A549 (cell line): ENCODE measurements around the gene FRY. TPM values are rescaled to one million over a fixed set of nuclear protein-coding genes. Genes with fewer than 3 reads are reported as not detected.

ENCODE experiments used
- ATAC-seq, 2 experiments: fragments of 200-7000 bp in 1 of 2; fragments of >200 bp in 1 of 2; cut with Nextera tagmentation in 1 of 2; cut with Tn5 transposase in 1 of 2; 3 replicates each; pipeline versions ENCODE4 v1.8.0 to v1.9.1; 2018 to 2020; ENCODE audit warnings: mild to moderate bottlenecking in 1 of 2, moderate library complexity in 1 of 2
- CTCF ChIA-PET: fragments of 300-600 bp; sonication (Branson Sonifier 250); formaldehyde crosslinking; extraction: SDS; loops from one replicate; lab custom pipeline; 2021; ENCODE audit warnings: antibody characterized with exemption, inconsistent platforms; lab: Yijun Ruan, JAX
- POLR2A ChIA-PET: fragments of 350-600 bp; formaldehyde crosslinking; extraction: SDS; loops from one replicate; lab custom pipeline; 2021; ENCODE audit warnings: antibody characterized with exemption, inconsistent platforms; lab: Yijun Ruan, JAX
- DNase-seq, 2 experiments: peaks; one replicate each; pipeline versions ENCODE4 v3.0.0 to v3.0.0-alpha.2; 2011 to 2016; ENCODE audit warnings: low read depth in 1 of 2, low spot score in 1 of 2
- FAIRE-seq: peaks from 2 replicates; lab custom pipeline; 2011; peaks lifted over from hg19 to GRCh38; lab: Jason Lieb, UNC
- H3K27ac ChIP-seq, 2 experiments: fragments of >200 bp; sonication (Bioruptor Twin); formaldehyde crosslinking; 3 replicates each; pipeline ENCODE4 v1.5.1; 2016 to 2017
- H3K4me1 ChIP-seq: fragments of >200 bp; sonication (Bioruptor Twin); formaldehyde crosslinking; 3 replicates; pipeline ENCODE4 v1.6.1; 2016
- H3K4me2 ChIP-seq: fragments of >200 bp; sonication (Bioruptor Twin); formaldehyde crosslinking; 3 replicates; pipeline ENCODE4 v1.6.1; 2016
- H3K4me3 ChIP-seq: fragments of >200 bp; sonication (Bioruptor Twin); formaldehyde crosslinking; 3 replicates; pipeline ENCODE4 v1.5.1; 2016
- H3K9me3 ChIP-seq: fragments of >200 bp; sonication (Bioruptor Twin); formaldehyde crosslinking; 3 replicates; pipeline ENCODE4 v1.6.1; 2016
- CBX8 ChIP-seq: fragments of 200-600 bp; sonication (generic); IDR thresholded peaks from 2 replicates; pipeline ENCODE4 v1.6.1; 2016
- CEBPB ChIP-seq, 2 experiments: fragments of >200 bp in 1 of 2; sonication (Bioruptor Twin) in 1 of 2; formaldehyde crosslinking in 1 of 2; IDR thresholded peaks; 2 replicates each; pipeline ENCODE4 v1.6.1; 2012 to 2016
- CHD2 ChIP-seq: fragments of 150-350 bp; IDR thresholded peaks from 2 replicates; pipeline ENCODE4 v1.6.1; 2014; ENCODE audit warnings: low read length; ENCODE audit not compliant: partially characterized antibody
- EHF ChIP-seq: fragments of 250-450 bp; sonication (Bioruptor Pico); IDR thresholded peaks from 2 replicates; pipeline ENCODE4 v1.5.0; 2020; ENCODE audit warnings: mild to moderate bottlenecking
- EHMT2 ChIP-seq: fragments of 200-600 bp; sonication (generic); IDR thresholded peaks from 2 replicates; pipeline ENCODE4 v1.6.1; 2016; ENCODE audit warnings: antibody characterized with exemption, low read depth, mild to moderate bottlenecking, moderate library complexity
- FOSL2 ChIP-seq, 2 experiments: fragments of 450-650 bp in 1 of 2; fragments of >200 bp in 1 of 2; sonication (Bioruptor Twin) in 1 of 2; formaldehyde crosslinking; IDR thresholded peaks; 2 replicates each; pipeline versions ENCODE4 v1.5.0 to v1.6.1; 2016 to 2020; ENCODE audit warnings: mild to moderate bottlenecking in 1 of 2, moderate library complexity in 1 of 2
- GATA3 ChIP-seq: IDR thresholded peaks from 2 replicates; pipeline ENCODE4 v1.6.1; 2012; ENCODE audit warnings: borderline replicate concordance
- JUN ChIP-seq, 2 experiments: fragments of >200 bp; sonication (Bioruptor Twin); formaldehyde crosslinking; IDR thresholded peaks; 2 replicates in 1 of 2; 3 replicates in 1 of 2; pipeline ENCODE4 v1.6.1; 2016 to 2017
- KDM1A ChIP-seq: fragments of 200-600 bp; sonication (generic); IDR thresholded peaks from 2 replicates; pipeline ENCODE4 v1.6.1; 2016; ENCODE audit warnings: low read depth, mild to moderate bottlenecking
- MAFK ChIP-seq: fragments of 450-650 bp; IDR thresholded peaks from 2 replicates; pipeline ENCODE4 v1.6.1; 2014; ENCODE audit not compliant: partially characterized antibody
- MAZ ChIP-seq: fragments of 150-350 bp; IDR thresholded peaks from 2 replicates; pipeline ENCODE4 v1.6.1; 2014; ENCODE audit warnings: antibody characterized with exemption, low read depth, low read length, borderline replicate concordance
- NFE2L2 ChIP-seq: fragments of 150-350 bp; conservative IDR thresholded peaks from 2 replicates; pipeline ENCODE4 v1.6.1; 2014; ENCODE audit warnings: low read length
- NPAS2 ChIP-seq: fragments of 250-450 bp; sonication (Bioruptor Pico); IDR thresholded peaks from 2 replicates; pipeline ENCODE4 v1.8.0; 2022; ENCODE audit warnings: mild to moderate bottlenecking, moderate library complexity, borderline replicate concordance
- NR3C1 ChIP-seq: fragments of >200 bp; sonication (Bioruptor Twin); formaldehyde crosslinking; IDR thresholded peaks from 3 replicates; pipeline ENCODE4 v1.6.1; 2017
- RNF2 ChIP-seq: fragments of 200-600 bp; sonication (generic); IDR thresholded peaks from 2 replicates; pipeline ENCODE4 v1.6.1; 2016; ENCODE audit warnings: low read depth, mild to moderate bottlenecking, antibody characterized with exemption, moderate library complexity, borderline replicate concordance
- TFCP2L1 ChIP-seq: fragments of 250-450 bp; sonication (Bioruptor Pico); IDR thresholded peaks from 2 replicates; pipeline ENCODE4 v1.5.0; 2021; ENCODE audit warnings: mild to moderate bottlenecking
- ZFP36 ChIP-seq: fragments of 450-650 bp; IDR thresholded peaks from 2 replicates; pipeline ENCODE4 v1.6.1; 2014; ENCODE audit warnings: borderline replicate concordance; ENCODE audit not compliant: partially characterized antibody
- WGBS: methylation state at CpG from one replicate; pipeline ENCODE4 v1.1.6; 2017; ENCODE audit errors: missing lambda C conversion rate; 5-methylcytosine and 5-hydroxymethylcytosine counted together
- polyA plus RNA-seq, 4 experiments: library from polyadenylated mRNA; depleted of rRNA in 3 of 4; stranded (reverse); fragments of >200 nt; fragmentation: RNase III in 1 of 4; extraction: RNeasy Plus Mini Kit Qiagen cat#74134 plus additional on column Dnase treatment in 1 of 4; gene quantifications; 2 replicates in 3 of 4; 3 replicates in 1 of 4; pipeline ENCODE4 v1.2.3, GENCODE V29; 2011 to 2017
- TF ChIP-seq, protein P1 (sequence below): fragments of 200-600 bp; sonication (generic); IDR thresholded peaks from 2 replicates; pipeline ENCODE4 v1.6.1; 2016; ENCODE audit warnings: antibody characterized with exemption, mild to moderate bottlenecking, moderate library complexity
- TF ChIP-seq, protein P2 (sequence below): fragments of >200 bp; sonication (Bioruptor Twin); formaldehyde crosslinking; IDR thresholded peaks from 3 replicates; pipeline ENCODE4 v1.6.1; 2016
- TF ChIP-seq, protein P3 (sequence below): IDR thresholded peaks from 2 replicates; pipeline ENCODE4 v1.6.1; 2012; ENCODE audit warnings: low read depth, borderline replicate concordance

The FRY gene
- polyA plus RNA-seq, 2 of the 4 experiments (the other 2 are of a cell fraction) = 0.08 to 0.26 TPM

DNA sequence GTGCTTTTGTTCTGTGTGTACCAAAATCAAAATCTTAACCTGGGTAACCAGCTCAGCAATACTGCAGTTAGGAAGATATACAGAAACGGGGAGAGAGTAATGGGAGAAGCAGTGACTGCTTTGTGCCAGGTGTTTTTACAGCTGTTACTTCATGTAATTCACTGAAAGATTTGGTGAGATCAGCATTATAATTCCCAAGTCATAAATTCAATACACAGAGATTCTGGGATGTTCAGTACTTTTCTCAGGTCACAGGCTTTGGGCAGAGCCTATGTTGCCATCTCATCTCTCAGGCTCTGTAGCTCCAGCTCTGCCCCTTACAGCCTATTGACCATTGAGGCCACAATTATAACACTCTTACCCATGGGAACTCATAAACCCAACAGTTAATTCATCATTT is 145.1 kb downstream of the FRY start (continued):
- no peak for TF ChIP-seq CBX8

DNA sequence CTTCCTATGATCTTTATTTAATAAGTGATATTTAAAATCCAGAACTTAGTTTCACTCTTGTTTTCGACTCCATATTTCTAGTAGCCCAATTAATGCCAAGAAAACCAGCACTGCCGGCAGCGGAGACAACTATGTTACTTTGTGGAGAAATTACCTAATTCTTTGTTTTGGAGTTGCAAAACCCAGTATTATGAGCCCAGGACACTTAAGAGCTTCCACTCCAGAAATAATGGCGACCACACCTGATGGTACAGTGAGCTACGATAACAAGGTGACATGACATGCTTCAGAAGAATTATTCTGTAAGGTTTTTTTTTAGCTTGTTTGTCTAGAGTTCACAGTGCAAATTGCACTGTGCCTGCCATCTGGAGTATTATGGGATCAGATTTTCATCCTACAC is 147.2 kb downstream of the FRY start:
- no peak for FAIRE-seq

DNA sequence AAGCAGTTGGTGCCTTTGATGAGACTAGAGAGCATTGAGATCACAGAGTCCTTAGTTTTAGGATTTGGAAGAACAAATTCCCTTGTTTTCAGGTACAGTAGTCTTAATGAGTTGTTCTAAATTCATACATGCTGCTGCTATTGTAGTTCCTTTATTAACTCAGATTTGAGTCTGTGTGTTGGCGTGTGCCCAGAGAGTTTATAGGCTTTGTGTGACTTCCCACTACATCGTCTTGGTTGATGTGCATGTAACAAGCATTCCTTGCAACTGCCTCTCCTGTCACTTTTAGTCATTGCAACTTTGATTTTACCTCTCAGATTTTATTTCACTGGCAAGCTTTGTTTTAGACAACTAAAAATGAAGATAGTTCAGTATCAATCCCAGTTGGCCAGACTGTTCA is 148.1 kb downstream of the FRY start:
- FAIRE-seq = no peak
- no peak for ATAC-seq
- TF ChIP-seq TFCP2L1 (CRISPR knock-in tag) (no peak), MAFK (no peak), ZFP36 (no peak), NPAS2 (CRISPR knock-in tag) (no peak), RNF2 (no peak), CEBPB (IDR thresholded peaks at IDR 0.05) (no peak)
- TF ChIP-seq, protein P1, sequence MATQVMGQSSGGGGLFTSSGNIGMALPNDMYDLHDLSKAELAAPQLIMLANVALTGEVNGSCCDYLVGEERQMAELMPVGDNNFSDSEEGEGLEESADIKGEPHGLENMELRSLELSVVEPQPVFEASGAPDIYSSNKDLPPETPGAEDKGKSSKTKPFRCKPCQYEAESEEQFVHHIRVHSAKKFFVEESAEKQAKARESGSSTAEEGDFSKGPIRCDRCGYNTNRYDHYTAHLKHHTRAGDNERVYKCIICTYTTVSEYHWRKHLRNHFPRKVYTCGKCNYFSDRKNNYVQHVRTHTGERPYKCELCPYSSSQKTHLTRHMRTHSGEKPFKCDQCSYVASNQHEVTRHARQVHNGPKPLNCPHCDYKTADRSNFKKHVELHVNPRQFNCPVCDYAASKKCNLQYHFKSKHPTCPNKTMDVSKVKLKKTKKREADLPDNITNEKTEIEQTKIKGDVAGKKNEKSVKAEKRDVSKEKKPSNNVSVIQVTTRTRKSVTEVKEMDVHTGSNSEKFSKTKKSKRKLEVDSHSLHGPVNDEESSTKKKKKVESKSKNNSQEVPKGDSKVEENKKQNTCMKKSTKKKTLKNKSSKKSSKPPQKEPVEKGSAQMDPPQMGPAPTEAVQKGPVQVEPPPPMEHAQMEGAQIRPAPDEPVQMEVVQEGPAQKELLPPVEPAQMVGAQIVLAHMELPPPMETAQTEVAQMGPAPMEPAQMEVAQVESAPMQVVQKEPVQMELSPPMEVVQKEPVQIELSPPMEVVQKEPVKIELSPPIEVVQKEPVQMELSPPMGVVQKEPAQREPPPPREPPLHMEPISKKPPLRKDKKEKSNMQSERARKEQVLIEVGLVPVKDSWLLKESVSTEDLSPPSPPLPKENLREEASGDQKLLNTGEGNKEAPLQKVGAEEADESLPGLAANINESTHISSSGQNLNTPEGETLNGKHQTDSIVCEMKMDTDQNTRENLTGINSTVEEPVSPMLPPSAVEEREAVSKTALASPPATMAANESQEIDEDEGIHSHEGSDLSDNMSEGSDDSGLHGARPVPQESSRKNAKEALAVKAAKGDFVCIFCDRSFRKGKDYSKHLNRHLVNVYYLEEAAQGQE = no peak
- TF ChIP-seq, protein P2, sequence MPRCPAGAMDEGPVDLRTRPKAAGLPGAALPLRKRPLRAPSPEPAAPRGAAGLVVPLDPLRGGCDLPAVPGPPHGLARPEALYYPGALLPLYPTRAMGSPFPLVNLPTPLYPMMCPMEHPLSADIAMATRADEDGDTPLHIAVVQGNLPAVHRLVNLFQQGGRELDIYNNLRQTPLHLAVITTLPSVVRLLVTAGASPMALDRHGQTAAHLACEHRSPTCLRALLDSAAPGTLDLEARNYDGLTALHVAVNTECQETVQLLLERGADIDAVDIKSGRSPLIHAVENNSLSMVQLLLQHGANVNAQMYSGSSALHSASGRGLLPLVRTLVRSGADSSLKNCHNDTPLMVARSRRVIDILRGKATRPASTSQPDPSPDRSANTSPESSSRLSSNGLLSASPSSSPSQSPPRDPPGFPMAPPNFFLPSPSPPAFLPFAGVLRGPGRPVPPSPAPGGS = no peak

More for the DNA sequence above, 147.2 kb downstream of the FRY start:
- no peaks in the 10 kb centered on the region for H3K4me1 ChIP-seq
- ATAC-seq = no peak
- DNase-seq = no peak
- WGBS = 56% methylated on average over 5 of the region's 5 CpGs
- no peak overlapping the region for H3K27ac ChIP-seq
- H3K9me3 ChIP-seq = no peaks in the 10 kb centered on the region
- ChIA-PET POLR2A (no interaction called here), CTCF (no interaction called here)
- H3K4me2 ChIP-seq = no peak overlapping the region
- no peak overlapping the region for H3K4me3 ChIP-seq
- TF ChIP-seq CHD2 (no peak), NFE2L2 (no peak), FOSL2 (IDR thresholded peaks at IDR 0.05) (no peak), FOSL2 (CRISPR knock-in tag; IDR thresholded peaks at IDR 0.05) (no peak), GATA3 (no peak), EHMT2 (no peak), MAZ (no peak), KDM1A (no peak)
- TF ChIP-seq, protein P3, sequence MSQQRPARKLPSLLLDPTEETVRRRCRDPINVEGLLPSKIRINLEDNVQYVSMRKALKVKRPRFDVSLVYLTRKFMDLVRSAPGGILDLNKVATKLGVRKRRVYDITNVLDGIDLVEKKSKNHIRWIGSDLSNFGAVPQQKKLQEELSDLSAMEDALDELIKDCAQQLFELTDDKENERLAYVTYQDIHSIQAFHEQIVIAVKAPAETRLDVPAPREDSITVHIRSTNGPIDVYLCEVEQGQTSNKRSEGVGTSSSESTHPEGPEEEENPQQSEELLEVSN = no peak

DNA sequence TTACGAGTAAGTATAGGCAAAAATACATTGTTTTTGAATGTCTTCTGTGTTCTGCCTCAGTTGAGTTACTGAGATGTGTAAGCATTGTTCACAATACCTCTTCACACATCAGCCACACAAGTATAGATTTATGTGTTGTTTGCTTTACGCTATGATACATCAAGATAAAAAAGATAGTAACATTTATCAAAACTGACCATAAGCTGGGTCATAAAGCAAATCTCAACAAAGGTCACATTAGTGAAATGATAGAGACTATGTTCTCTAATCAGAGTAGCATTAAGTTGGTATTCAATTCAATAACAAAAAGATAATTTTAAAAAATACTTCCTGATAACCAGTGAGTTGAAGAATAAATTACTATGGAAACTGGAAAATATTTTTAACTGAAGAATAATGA is 156.1 kb downstream of the FRY start:
- CTCF ChIA-PET = no interaction called here
- DNase-seq = no peak
- 52% methylated on average over 2 of the region's 2 CpGs for WGBS
- no peak for ATAC-seq
- Histone ChIP-seq H3K27ac (no peak overlapping the region), H3K4me1 (no peaks in the 10 kb centered on the region), H3K4me2 (no peak overlapping the region)
- no peak for FAIRE-seq
- TF ChIP-seq NPAS2 (CRISPR knock-in tag) = no peak
- no peak for TF ChIP-seq GATA3
- TF ChIP-seq JUN (IDR thresholded peaks at IDR 0.05) = no peak
- no peak for TF ChIP-seq MAZ
- no peak for TF ChIP-seq NR3C1
- TF ChIP-seq EHF (CRISPR knock-in tag) = no peak
- TF ChIP-seq, all 56 proteins: peak for 0
- POLR2A ChIA-PET = no interaction called here
- H3K9me3 ChIP-seq = no peaks in the 10 kb centered on the region
- H3K4me3 ChIP-seq = no peak overlapping the region

More for the DNA sequence above, 148.1 kb downstream of the FRY start:
- 47% methylated on average over 2 of the region's 2 CpGs for WGBS
- ChIA-PET POLR2A (no interaction called here), CTCF (interaction anchor here (0.6 kb wide), 1 partner anchor 15 kb away, joined by 3 read pairs; no protein-coding TSS in a partner anchor)
- H3K4me3 ChIP-seq = no peak overlapping the region
- no peak for DNase-seq
- no peaks in the 10 kb centered on the region for H3K9me3 ChIP-seq
- no peaks in the 10 kb centered on the region for H3K4me1 ChIP-seq
- no peak overlapping the region for H3K27ac ChIP-seq
- H3K4me2 ChIP-seq = no peak overlapping the region
